PFSK-1 (cell line): Measurements from ENCODE around the gene PUS1.

Experiments
- POLR2AphosphoS5 ChIP-seq: IDR thresholded peaks from 2 replicates; pipeline ENCODE4 v1.6.1; 2012; ENCODE audit warnings: low read depth, mild to moderate bottlenecking, control low read depth, low read length, moderate library complexity
- REST ChIP-seq, 2 experiments: IDR thresholded peaks; 2 replicates each; pipeline versions ENCODE4 v1.6.1 to v1.8.0; 2011 to 2012; ENCODE audit warnings: low read depth in 2 of 2, low read length in 2 of 2, control low read depth in 1 of 2, inconsistent platforms in 1 of 2, mild to moderate bottlenecking in 1 of 2, moderate library complexity in 1 of 2; ENCODE audit not compliant: insufficient read depth in 1 of 2

- no peak for TF ChIP-seq REST (IDR thresholded peaks at IDR 0.05; ENCODE audit: insufficient read depth in 1 of 2, low read depth in 2 of 2, low read length in 2 of 2)
- TF ChIP-seq POLR2AphosphoS5, result no peak
Measured at GRCh38 chr12:131908092-131909080, 20.7 kb upstream of the PUS1 start.
